Activated CD8-positive, alpha-beta memory T cell treated with anti-CD3 and anti-CD28 coated beads, Interleukin-2, amount 50 U/mL, for 1 hour (primary cell): ENCODE data around the gene CCL28.
A peak's percentile ranks its signal among the peaks of the same experiment; 100 is the strongest.
"Not testable (repeated sequence)": the region's sequence is repeated elsewhere in the genome, so short reads cannot be mapped to it uniquely, and the experiment has no call there.

Experiments used
- DNase-seq: peaks from one replicate; pipeline ENCODE4 v3.0.0-alpha.2; 2020; ENCODE audit errors: extremely low read depth

The CCL28 gene

GRCh38 chr5:43410414-43410813, 1.8 kb downstream of the CCL28 start:
- no peak for DNase-seq

GRCh38 chr5:43409809-43410271, 2.4 kb downstream of the CCL28 start:
- no peak for DNase-seq

- not testable (repeated sequence) for DNase-seq
Observed at GRCh38 chr5:43402524-43403066, 9.6 kb downstream of the CCL28 start.

- DNase-seq = no peak
Observed at GRCh38 chr5:43401827-43402226, 10.4 kb downstream of the CCL28 start.

GRCh38 chr5:43400082-43400481, 12.1 kb downstream of the CCL28 start:
- no peak for DNase-seq

GRCh38 chr5:43396762-43397304, 15.4 kb downstream of the CCL28 start:
- peak; percentile 3 for DNase-seq

DNA sequence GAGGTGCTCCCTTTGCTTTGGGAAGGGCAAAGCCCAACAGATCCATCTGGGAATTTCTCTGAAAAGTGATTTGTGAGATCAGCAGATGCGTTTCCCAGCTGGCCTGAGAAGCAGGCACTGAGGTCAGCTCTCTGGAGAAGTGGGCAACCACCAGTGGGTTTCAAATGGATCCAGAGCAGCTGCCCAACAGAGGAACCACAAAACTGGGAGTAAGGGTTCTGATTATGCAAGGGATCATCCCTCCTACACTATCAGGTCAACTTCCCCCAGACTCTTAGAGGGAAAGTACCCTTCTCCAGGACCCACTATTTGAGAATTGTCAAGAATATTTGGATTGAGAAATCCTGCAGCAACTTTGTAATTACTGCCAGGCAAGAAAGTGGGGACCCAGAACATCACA, 21.7 kb downstream of the CCL28 start:
- DNase-seq = no peak

GRCh38 chr5:43389679-43390329, 22.4 kb downstream of the CCL28 start:
- DNase-seq = no peak

DNA sequence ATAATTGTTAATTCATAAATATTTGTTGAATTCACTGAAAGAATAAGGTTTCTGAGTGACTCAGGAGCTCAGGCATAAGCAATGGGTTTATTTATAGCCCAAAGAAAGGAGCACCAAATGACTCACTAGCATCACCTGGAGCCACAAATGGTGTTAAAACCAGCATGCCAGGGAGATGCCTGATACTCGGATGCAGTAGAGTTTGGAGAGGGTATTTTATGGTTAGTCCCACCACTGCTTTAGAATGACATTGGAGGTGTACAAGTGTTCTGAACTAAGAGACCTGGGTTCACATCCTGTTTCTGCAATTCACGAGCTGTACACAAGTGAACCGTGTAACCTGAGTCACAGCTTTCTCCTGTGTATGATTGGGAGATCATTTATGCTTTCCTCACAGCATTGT, 25.2 kb downstream of the CCL28 start:
- DNase-seq = no peak

DNA sequence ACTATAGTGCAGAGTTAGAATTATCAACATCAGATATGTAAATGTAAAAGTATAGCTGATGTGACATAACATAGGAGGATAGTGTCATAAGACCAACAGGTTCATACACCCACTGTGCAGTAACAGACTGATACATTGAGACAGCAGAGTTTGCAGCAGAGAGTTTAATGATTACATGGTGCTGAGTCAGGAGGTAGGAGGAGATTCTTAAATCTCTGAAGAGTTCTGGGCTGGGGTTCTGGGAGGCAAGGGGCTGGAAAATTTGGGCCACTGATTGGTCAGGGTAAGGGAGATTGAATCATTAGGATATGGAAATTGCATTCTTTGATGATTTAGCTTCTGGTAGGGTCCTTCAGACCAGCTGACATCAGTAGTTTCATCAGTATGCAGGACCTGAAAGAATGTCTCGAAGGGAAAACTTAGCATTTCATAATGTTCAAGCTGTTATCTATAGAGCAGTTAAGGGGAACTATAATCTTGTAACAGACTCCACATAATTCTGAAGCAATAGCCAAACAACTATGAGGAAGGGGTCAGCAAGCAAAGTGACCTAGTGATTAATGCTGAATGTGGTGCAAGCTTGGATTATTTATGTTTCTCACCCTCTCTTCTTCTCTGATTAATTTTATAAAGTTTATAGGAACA, 35.6 kb downstream of the CCL28 start:
- no peak for DNase-seq

- no peak for DNase-seq
Observed at GRCh38 chr5:43371821-43372220, 40.4 kb downstream of the CCL28 start.

DNA sequence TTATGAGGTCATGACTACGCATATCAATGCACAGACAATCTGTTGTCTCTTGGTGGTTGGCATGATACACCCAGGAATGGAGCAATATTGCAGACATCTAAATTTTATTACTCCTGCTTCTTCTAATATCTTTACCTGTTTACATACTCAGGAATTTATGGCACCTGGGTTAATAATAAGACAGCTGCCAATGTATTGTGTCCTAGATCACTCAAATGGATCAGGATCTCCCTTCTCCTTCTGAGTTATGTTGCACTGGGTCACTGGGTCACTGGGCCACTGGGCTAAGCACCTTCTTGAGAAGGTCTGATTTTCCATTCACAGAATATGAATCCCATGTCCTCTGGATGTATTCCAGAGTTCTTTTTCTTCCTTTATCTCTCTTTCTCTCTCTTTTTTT, 41.8 kb downstream of the CCL28 start:
- DNase-seq = no peak

DNA sequence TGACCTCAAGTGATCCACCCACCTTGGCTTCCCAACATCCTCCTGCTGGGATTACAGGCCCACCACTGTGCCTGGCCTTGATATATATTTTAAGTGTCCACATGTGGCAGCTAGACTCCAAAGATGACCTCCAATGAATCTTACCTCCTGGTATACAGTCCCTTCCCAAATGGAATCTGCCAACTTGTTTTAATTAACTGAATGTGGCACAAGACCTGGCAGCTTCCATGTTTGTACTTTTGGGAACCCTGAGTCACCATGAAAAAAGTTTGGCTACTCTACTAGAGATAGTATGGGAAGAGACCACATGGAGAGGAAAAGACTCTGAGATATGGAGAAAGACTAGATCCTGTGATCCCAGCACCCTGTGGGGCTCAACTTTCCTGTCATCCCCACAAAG, 42.5 kb downstream of the CCL28 start:
- DNase-seq = no peak

GRCh38 chr5:43367909-43368669, 44.1 kb downstream of the CCL28 start:
- no peak for DNase-seq

- DNase-seq = no peak
Observed at GRCh38 chr5:43367453-43367852, 44.7 kb downstream of the CCL28 start.

DNA sequence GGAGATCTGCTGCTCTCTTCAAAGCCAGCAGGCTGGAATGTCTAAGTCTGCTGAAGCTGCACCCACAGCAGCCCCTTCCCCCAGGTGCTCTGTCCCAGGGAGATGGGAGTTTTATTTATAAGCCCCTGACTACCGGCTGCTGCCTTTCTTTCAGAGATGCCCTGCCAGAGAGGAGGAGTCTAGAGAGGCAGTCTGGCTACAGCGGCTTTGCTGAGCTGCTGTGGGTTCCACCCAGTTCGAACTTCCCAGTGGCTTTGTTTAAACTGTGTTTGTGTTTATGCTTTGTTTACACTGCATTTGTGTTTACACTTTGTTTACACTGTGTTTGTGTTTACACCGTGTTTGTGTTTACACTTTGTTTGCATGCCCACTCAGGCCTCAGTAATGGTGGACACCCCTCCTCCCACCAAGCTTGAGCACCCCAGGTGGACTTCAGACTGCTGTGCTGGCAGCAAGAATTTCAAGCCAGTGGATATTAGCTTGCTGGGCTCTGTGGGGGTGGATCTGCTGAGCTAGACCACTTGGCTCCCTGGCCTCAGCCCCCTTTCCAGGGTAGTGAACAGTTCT, 45.4 kb downstream of the CCL28 start:
- DNase-seq = not testable (repeated sequence)

DNA sequence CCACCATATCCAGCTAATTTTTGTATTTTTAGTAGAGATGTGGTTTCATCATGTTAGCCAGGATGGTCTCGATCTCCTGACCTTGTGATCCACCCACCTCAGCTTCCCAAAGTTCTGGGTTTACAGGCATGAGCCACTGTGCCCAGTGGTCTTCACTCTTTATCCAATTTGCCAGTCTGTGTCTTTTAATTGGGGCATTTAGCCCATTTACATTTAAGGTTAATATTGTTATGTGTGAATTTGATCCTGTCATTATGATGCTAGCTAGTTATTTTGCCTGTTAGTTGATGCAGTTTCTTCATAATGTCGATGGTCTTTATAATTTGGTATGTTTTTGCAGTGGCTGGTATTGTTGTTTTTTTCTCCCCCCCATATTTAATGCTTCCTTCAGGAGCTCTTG, 47.0 kb downstream of the CCL28 start:
- not testable (repeated sequence) for DNase-seq

- DNase-seq = no peak
Observed at GRCh38 chr5:43363445-43364152, 48.6 kb downstream of the CCL28 start.

GRCh38 chr5:43362725-43363435, 49.3 kb downstream of the CCL28 start:
- no peak for DNase-seq

- DNase-seq = no peak
Observed at GRCh38 chr5:43358726-43359125, 53.5 kb downstream of the CCL28 start.

- no peak for DNase-seq
Observed at GRCh38 chr5:43358301-43358700, 53.9 kb downstream of the CCL28 start.
